Progenitor cell of endocrine pancreas (in vitro differentiated cells): ENCODE data around the gene HAUS8. TPM values are rescaled to one million over a fixed set of nuclear protein-coding genes. Genes with fewer than 3 reads are reported as not detected.

Experiments used
- DNase-seq: peaks from one replicate; pipeline ENCODE4 v3.0.0; 2021; ENCODE audit warnings: low spot score; ENCODE audit not compliant: unreplicated experiment
- H3K27ac Mint-ChIP-seq: 2 replicates; pipeline ENCODE4 v1.8.0; 2021; ENCODE audit warnings: mild to moderate bottlenecking, moderate library complexity, mixed read lengths
- H3K27me3 Mint-ChIP-seq: 2 replicates; pipeline ENCODE4 v1.8.0; 2021; ENCODE audit warnings: mixed read lengths
- H3K36me3 Mint-ChIP-seq: 2 replicates; pipeline ENCODE4 v1.8.0; 2022; ENCODE audit warnings: mixed read lengths; ENCODE audit not compliant: insufficient read depth
- H3K4me1 Mint-ChIP-seq: 2 replicates; pipeline ENCODE4 v1.8.0; 2021; ENCODE audit warnings: low read depth, mixed read lengths
- H3K4me3 Mint-ChIP-seq: 2 replicates; pipeline ENCODE4 v1.8.0; 2021; ENCODE audit warnings: low read depth, mild to moderate bottlenecking, moderate library complexity, mixed read lengths
- H3K9me3 Mint-ChIP-seq: 2 replicates; pipeline ENCODE4 v1.8.0; 2021; ENCODE audit warnings: low read depth, mixed read lengths
- total RNA-seq: library from RNA; stranded (reverse); gene quantifications from 2 replicates; pipeline ENCODE4 v1.2.1, GENCODE V29; 2021
- TF ChIP-seq, protein P1 (sequence below): fragments of 200-600 bp; sonication (generic); IDR thresholded peaks from one replicate; pipeline ENCODE4 v1.5.0; 2021; ENCODE audit warnings: antibody characterized with exemption, mild to moderate bottlenecking; ENCODE audit not compliant: unreplicated experiment

HAUS8 gene
- total RNA-seq, 1 donor from 2014 or later, result 17.7 TPM

DNA sequence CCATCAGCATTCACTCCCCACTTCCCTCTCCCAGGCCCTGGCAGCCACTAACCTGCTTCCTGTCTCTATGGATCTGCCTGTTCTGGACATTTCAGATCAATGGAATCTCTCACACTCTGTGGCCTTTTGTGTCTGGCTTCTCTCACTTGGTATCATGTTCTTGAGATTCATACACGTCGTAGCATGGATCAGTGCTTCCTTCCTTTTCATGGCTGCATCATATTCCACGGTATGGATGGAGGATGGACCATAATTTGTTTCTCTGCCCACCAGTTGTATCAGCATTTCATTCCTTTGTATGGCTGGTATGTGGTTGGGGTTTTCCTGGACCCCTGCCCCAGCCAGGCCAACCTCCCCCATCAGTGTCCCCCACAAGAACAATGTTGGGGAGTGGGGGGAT is 36.5 kb upstream of the HAUS8 start:
- H3K27ac Mint-ChIP-seq, result no peak overlapping the region
- H3K9me3 Mint-ChIP-seq, result no peaks in the 10 kb centered on the region
- TF ChIP-seq, protein P1, sequence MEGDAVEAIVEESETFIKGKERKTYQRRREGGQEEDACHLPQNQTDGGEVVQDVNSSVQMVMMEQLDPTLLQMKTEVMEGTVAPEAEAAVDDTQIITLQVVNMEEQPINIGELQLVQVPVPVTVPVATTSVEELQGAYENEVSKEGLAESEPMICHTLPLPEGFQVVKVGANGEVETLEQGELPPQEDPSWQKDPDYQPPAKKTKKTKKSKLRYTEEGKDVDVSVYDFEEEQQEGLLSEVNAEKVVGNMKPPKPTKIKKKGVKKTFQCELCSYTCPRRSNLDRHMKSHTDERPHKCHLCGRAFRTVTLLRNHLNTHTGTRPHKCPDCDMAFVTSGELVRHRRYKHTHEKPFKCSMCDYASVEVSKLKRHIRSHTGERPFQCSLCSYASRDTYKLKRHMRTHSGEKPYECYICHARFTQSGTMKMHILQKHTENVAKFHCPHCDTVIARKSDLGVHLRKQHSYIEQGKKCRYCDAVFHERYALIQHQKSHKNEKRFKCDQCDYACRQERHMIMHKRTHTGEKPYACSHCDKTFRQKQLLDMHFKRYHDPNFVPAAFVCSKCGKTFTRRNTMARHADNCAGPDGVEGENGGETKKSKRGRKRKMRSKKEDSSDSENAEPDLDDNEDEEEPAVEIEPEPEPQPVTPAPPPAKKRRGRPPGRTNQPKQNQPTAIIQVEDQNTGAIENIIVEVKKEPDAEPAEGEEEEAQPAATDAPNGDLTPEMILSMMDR, result no peak
- no peaks in the 10 kb centered on the region for H3K27me3 Mint-ChIP-seq
- H3K4me1 Mint-ChIP-seq, result no peaks in the 10 kb centered on the region
- no peak for DNase-seq
- no peak overlapping the region for H3K4me3 Mint-ChIP-seq
- peaks cover 4% of the 10 kb centered on the region for H3K36me3 Mint-ChIP-seq

GRCh38 chr19:17110599-17110966 is 35.3 kb upstream of the HAUS8 start:
- Mint-ChIP-seq H3K27ac (no peak overlapping the region), H3K27me3 (no peaks in the 10 kb centered on the region), H3K36me3 (peaks cover 4% of the 10 kb centered on the region), H3K4me1 (no peaks in the 10 kb centered on the region), H3K9me3 (no peaks in the 10 kb centered on the region), H3K4me3 (no peak overlapping the region)
- DNase-seq, result no peak
- TF ChIP-seq, protein P1, result no peak

DNA sequence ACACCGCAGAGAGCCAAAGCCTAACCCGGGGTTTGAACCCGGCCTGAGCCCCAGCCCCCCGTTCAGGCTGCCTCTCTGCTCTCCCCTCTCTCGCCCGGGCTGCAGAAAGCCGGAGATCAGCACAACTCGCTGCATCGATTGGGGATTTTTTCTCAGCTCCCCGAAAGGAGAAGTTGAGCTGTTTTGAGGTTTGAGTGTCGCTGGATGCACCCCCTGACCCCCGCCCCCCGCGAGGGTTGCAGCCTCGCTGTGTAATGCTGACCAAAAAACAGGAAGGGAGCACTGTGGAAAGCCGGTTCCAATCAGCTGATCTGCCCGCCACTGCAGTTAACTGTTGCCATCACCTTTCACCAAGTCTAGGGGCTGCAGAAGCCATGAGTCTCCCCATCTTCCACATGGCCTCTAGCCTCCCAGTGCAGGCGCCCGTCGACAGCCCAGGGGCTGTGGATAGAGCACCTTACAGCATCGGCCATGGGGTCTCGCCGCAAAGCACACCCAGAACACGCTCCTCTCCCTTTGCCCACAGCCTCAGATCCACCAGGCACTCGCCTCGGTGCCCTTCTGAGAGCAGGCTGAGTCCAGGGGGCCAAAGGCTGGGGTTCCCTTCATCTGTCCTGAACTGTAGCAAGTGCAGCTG is 34.8 kb upstream of the HAUS8 start:
- Mint-ChIP-seq H3K4me3 (no peak overlapping the region), H3K9me3 (no peaks in the 10 kb centered on the region), H3K27me3 (no peaks in the 10 kb centered on the region), H3K27ac (no peak overlapping the region), H3K36me3 (peaks cover 4% of the 10 kb centered on the region), H3K4me1 (no peaks in the 10 kb centered on the region)
- no peak for DNase-seq
- TF ChIP-seq, protein P1, result no peak

DNA sequence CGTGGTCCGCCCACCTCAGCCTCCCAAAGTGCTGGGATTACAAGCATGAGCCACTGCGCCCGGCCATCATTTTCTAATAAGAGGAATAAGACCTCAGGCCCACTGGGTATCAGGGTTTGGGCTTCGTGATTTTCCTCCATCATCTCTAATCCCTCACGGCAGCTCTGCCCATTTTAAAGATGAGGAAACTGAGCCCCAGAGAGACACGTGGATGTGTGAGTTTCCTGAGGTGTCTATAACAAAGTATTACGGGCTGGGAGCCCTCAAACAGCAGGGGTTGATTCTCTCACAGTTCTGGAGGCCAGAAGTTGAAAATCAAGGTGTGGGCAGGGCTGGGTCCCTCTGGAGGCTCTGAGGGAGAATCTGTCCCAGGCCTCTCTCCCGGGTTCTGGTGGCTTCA is 34.0 kb upstream of the HAUS8 start:
- H3K4me1 Mint-ChIP-seq, result no peaks in the 10 kb centered on the region
- H3K27me3 Mint-ChIP-seq, result no peaks in the 10 kb centered on the region
- no peaks in the 10 kb centered on the region for H3K9me3 Mint-ChIP-seq
- DNase-seq, result no peak
- H3K36me3 Mint-ChIP-seq, result peaks cover 4% of the 10 kb centered on the region
- TF ChIP-seq, protein P1, result no peak
- no peak overlapping the region for H3K27ac Mint-ChIP-seq
- H3K4me3 Mint-ChIP-seq, result no peak overlapping the region

DNA sequence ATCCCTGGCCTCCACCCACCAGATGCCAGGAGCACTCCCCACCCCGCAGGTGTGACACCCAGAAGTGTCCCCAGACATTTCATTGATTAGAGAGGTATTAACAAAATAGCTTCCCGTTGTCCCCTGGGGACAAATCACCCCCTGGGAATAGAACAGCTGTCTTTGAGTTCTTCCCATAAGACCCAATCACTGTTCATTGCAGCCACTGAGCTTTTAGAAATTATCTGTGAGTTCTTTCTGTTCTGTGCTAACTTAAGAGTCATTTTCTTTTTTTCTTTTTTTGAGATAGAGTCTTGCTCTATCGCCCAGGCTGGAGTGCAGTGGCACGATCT is 33.2 kb upstream of the HAUS8 start:
- Mint-ChIP-seq H3K27me3 (no peaks in the 10 kb centered on the region), H3K27ac (peak overlapping the region; percentile 41), H3K4me3 (no peak overlapping the region), H3K36me3 (peaks cover 6% of the 10 kb centered on the region), H3K9me3 (no peaks in the 10 kb centered on the region), H3K4me1 (no peaks in the 10 kb centered on the region)
- no peak for DNase-seq
- TF ChIP-seq, protein P1, result no peak
